GM21515 (cell line): Measurements from ENCODE around the gene IFNA14.
A peak's percentile ranks its signal among the peaks of the same experiment; 100 is the strongest.
"Not testable (repeated sequence)": the region's sequence is repeated elsewhere in the genome, so short reads cannot be mapped to it uniquely, and the experiment has no call there.

Source experiments
- ATAC-seq: cut with Tn5 transposase; IDR thresholded peaks from one replicate; pipeline ENCODE4 v1.9.1; 2021; ENCODE audit not compliant: unreplicated experiment

The IFNA14 gene

GRCh38 chr9:21217211-21217610, 22.6 kb downstream of the IFNA14 start, which contains the start of gene IFNA16:
Gene IFNA16 (minus strand): TSS chr9:21217311. CDS start chr9:21217305, 6 bp downstream.
- ATAC-seq = not testable (repeated sequence)

- ATAC-seq = peak; percentile 73
Measured at GRCh38 chr9:21213411-21214326, 26.1 kb downstream of the IFNA14 start.

GRCh38 chr9:21212160-21212559, 27.6 kb downstream of the IFNA14 start:
- ATAC-seq = not testable (repeated sequence)

- not testable (repeated sequence) for ATAC-seq
Measured at GRCh38 chr9:21210782-21211181, 29.0 kb downstream of the IFNA14 start.

GRCh38 chr9:21210311-21210710, 29.5 kb downstream of the IFNA14 start:
- ATAC-seq = no peak

GRCh38 chr9:21207043-21207442, 32.8 kb downstream of the IFNA14 start, which contains the start of gene IFNA10:
Gene IFNA10 (minus strand): TSS chr9:21207143. CDS start chr9:21207097, 46 bp downstream.
- ATAC-seq = not testable (repeated sequence)

- ATAC-seq = no peak
Measured at GRCh38 chr9:21205204-21205603, 34.6 kb downstream of the IFNA14 start.

GRCh38 chr9:21202105-21202504, 37.7 kb downstream of the IFNA14 start, which contains the start of gene IFNA7:
Gene IFNA7 (minus strand): TSS chr9:21202205. CDS start chr9:21202165, 40 bp downstream.
- ATAC-seq = not testable (repeated sequence)

GRCh38 chr9:21194867-21195776, 44.7 kb downstream of the IFNA14 start:
- peak; percentile 93 for ATAC-seq
